Activated naive CD4-positive, alpha-beta T cell treated with anti-CD3 and anti-CD28 coated beads, Interleukin-2, amount 50 U/mL, for 16 hours (primary cell): ENCODE results near the gene AFF4.

ENCODE experiments used
- DNase-seq: peaks from one replicate; pipeline ENCODE4 v3.0.0-alpha.2; 2020

Gene AFF4

GRCh38 chr5:132825834-132826391 lies 137.5 kb downstream of the AFF4 start:
- no peak for DNase-seq
